Activated CD4-positive, alpha-beta T cell treated with anti-CD3 and anti-CD28 coated beads, Interleukin-10, Interleukin-2, amounts not matched to agents 100 ng/mL and 50 ng/mL, durations not matched to agents 16 hours and 8 hours (primary cell): ENCODE data around the gene ZFR.
"Not testable (repeated sequence)": the region's sequence is repeated elsewhere in the genome, so short reads cannot be mapped to it uniquely, and the experiment has no call there.

Experiments used
- DNase-seq: peaks from one replicate; pipeline ENCODE4 v3.0.0-alpha.2; 2020

Gene ZFR

GRCh38 chr5:32403760-32404159 lies 40.8 kb downstream of the ZFR start:
- no peak for DNase-seq

- DNase-seq, result no peak
Measured at GRCh38 chr5:32400401-32400800, 44.1 kb downstream of the ZFR start.

GRCh38 chr5:32398754-32399153 lies 45.8 kb downstream of the ZFR start:
- DNase-seq, result not testable (repeated sequence)

GRCh38 chr5:32394981-32395380 lies 49.6 kb downstream of the ZFR start:
- DNase-seq, result no peak

GRCh38 chr5:32392039-32392438 lies 52.5 kb downstream of the ZFR start:
- no peak for DNase-seq

- DNase-seq, result no peak
Measured at GRCh38 chr5:32390819-32391591, 53.5 kb downstream of the ZFR start.

GRCh38 chr5:32388432-32389129 lies 56.0 kb downstream of the ZFR start:
- DNase-seq, result peak; percentile 56

- DNase-seq, result no peak
Measured at GRCh38 chr5:32387841-32388240, 56.7 kb downstream of the ZFR start.

- DNase-seq, result no peak
Measured at GRCh38 chr5:32387211-32387610, 57.3 kb downstream of the ZFR start.

- DNase-seq, result no peak
Measured at GRCh38 chr5:32384621-32385020, 59.9 kb downstream of the ZFR start.

- no peak for DNase-seq
Measured at GRCh38 chr5:32383586-32383985, 61.0 kb downstream of the ZFR start.

- DNase-seq, result no peak
Measured at GRCh38 chr5:32383065-32383464, 61.5 kb downstream of the ZFR start.

- no peak for DNase-seq
Measured at GRCh38 chr5:32379421-32379820, 65.1 kb downstream of the ZFR start.

GRCh38 chr5:32378966-32379365 lies 65.6 kb downstream of the ZFR start:
- DNase-seq, result no peak

GRCh38 chr5:32369542-32370155 lies 74.9 kb downstream of the ZFR start:
- no peak for DNase-seq

GRCh38 chr5:32369032-32369431 lies 75.5 kb downstream of the ZFR start:
- no peak for DNase-seq

- not testable (repeated sequence) for DNase-seq
Measured at GRCh38 chr5:32367271-32367670, 77.3 kb downstream of the ZFR start.

- no peak for DNase-seq
Measured at GRCh38 chr5:32365623-32366022, 78.9 kb downstream of the ZFR start.

- no peak for DNase-seq
Measured at GRCh38 chr5:32363030-32363429, 81.5 kb downstream of the ZFR start.

GRCh38 chr5:32362527-32362926 lies 82.0 kb downstream of the ZFR start:
- DNase-seq, result no peak

GRCh38 chr5:32360906-32361305 lies 83.6 kb downstream of the ZFR start:
- no peak for DNase-seq

GRCh38 chr5:32358611-32359010 lies 85.9 kb downstream of the ZFR start:
- DNase-seq, result no peak

- no peak for DNase-seq
Measured at GRCh38 chr5:32357658-32358057, 86.9 kb downstream of the ZFR start.

- no peak for DNase-seq
Measured at GRCh38 chr5:32355686-32356085, 88.9 kb downstream of the ZFR start.
